HG02852 (cell line): Measurements from ENCODE around the gene TMEM179B.

ENCODE experiments used
- ATAC-seq: cut with Tn5 transposase; IDR thresholded peaks from one replicate; pipeline ENCODE4 v1.9.1; 2021; ENCODE audit warnings: mild to moderate bottlenecking, moderate library complexity; ENCODE audit not compliant: unreplicated experiment

The TMEM179B gene

GRCh38 chr11:62831520-62832335 is 44.5 kb downstream of the TMEM179B start, which contains the start of gene STX5:
Gene STX5 (minus strand): TSS chr11:62832051. CDS start chr11:62831243, 808 bp downstream.
- ATAC-seq, result peak; percentile 85

- peak; percentile 13 for ATAC-seq
Observed at GRCh38 chr11:62832336-62833234, 45.4 kb downstream of the TMEM179B start, which contains the start of gene TEX54. Gene TEX54 (minus strand): TSS chr11:62832841.

- no peak for ATAC-seq
Observed at GRCh38 chr11:62835336-62835735, 48.1 kb downstream of the TMEM179B start.

- ATAC-seq, result peak; percentile 39
Observed at GRCh38 chr11:62839050-62839945, 52.1 kb downstream of the TMEM179B start, which contains the start of gene WDR74. Gene WDR74 (minus strand): TSS chr11:62839590. CDS start chr11:62839570, 20 bp downstream.
